Lung microvascular endothelial cell (primary cell): ENCODE data around the gene RNF144B. TPM values are rescaled to one million over a fixed set of nuclear protein-coding genes. Genes with fewer than 3 reads are reported as not detected.
"Not testable (repeated sequence)": the region's sequence is repeated elsewhere in the genome, so short reads cannot be mapped to it uniquely, and the experiment has no call there.

Experiments
- DNase-seq, 2 donors: peaks; one replicate each; pipeline versions ENCODE4 v3.0.0 to v3.0.0-alpha.2; 2010; ENCODE audit warnings: low read depth in 2 of 2
- total RNA-seq: library from RNA; depleted of rRNA; stranded (reverse); fragments of >200 nt; gene quantifications from 2 replicates; pipeline ENCODE4 v1.2.1, GENCODE V29; 2014

The RNF144B gene
- total RNA-seq, 1 donor from 2014 or later = 10.3 TPM

GRCh38 chr6:18406955-18407749 lies 20.0 kb downstream of the RNF144B start:
- DNase-seq = peak in 1 of 2 donors; percentile 61

- not testable (repeated sequence) for DNase-seq
These were observed 22.5 kb downstream of the RNF144B start for GRCh38 chr6:18409602-18410001.

GRCh38 chr6:18410412-18410811 lies 23.3 kb downstream of the RNF144B start:
- DNase-seq = no peak

GRCh38 chr6:18412068-18412467 lies 24.9 kb downstream of the RNF144B start:
- no peak for DNase-seq

- DNase-seq = no peak
These were observed 25.5 kb downstream of the RNF144B start for GRCh38 chr6:18412644-18413043.

GRCh38 chr6:18413381-18413780 lies 26.2 kb downstream of the RNF144B start:
- DNase-seq = no peak

- no peak for DNase-seq
These were observed 27.0 kb downstream of the RNF144B start for GRCh38 chr6:18414116-18414515.

- DNase-seq = no peak
These were observed 28.1 kb downstream of the RNF144B start for GRCh38 chr6:18415207-18415606.

- DNase-seq = peak; percentile 30 to 53
These were observed 28.7 kb downstream of the RNF144B start for GRCh38 chr6:18415671-18416340.

GRCh38 chr6:18416341-18416679 lies 29.2 kb downstream of the RNF144B start:
- no peak for DNase-seq

GRCh38 chr6:18420328-18420727 lies 33.2 kb downstream of the RNF144B start:
- no peak for DNase-seq

- no peak for DNase-seq
These were observed 35.0 kb downstream of the RNF144B start for GRCh38 chr6:18422136-18422535.

GRCh38 chr6:18423426-18423825 lies 36.3 kb downstream of the RNF144B start:
- no peak for DNase-seq

- no peak for DNase-seq
These were observed 37.1 kb downstream of the RNF144B start for GRCh38 chr6:18424201-18424600.

GRCh38 chr6:18425218-18425617 lies 38.1 kb downstream of the RNF144B start:
- DNase-seq = no peak

GRCh38 chr6:18427296-18427695 lies 40.1 kb downstream of the RNF144B start:
- no peak for DNase-seq

GRCh38 chr6:18429655-18430297 lies 42.6 kb downstream of the RNF144B start:
- no peak for DNase-seq

GRCh38 chr6:18431581-18431980 lies 44.4 kb downstream of the RNF144B start:
- DNase-seq = no peak

GRCh38 chr6:18432180-18432579 lies 45.0 kb downstream of the RNF144B start:
- peak; percentile 29 to 76 for DNase-seq

- DNase-seq = no peak
These were observed 45.5 kb downstream of the RNF144B start for GRCh38 chr6:18432619-18433018.

- no peak for DNase-seq
These were observed 45.9 kb downstream of the RNF144B start for GRCh38 chr6:18433059-18433458.

- no peak for DNase-seq
These were observed 49.2 kb downstream of the RNF144B start for GRCh38 chr6:18436341-18436740.

- DNase-seq = no peak
These were observed 52.4 kb downstream of the RNF144B start for GRCh38 chr6:18439581-18439980.
